Stimulated activated CD4-positive, alpha-beta T cell treated with anti-CD3 and anti-CD28 coated beads, Interleukin-12 subunit alpha, Interleukin-12 subunit beta, amount 100 ng/mL, for 4 hours (primary cell): ENCODE results near the gene DSTYK.
A peak's percentile ranks its signal among the peaks of the same experiment; 100 is the strongest.
"Not testable (repeated sequence)": the region's sequence is repeated elsewhere in the genome, so short reads cannot be mapped to it uniquely, and the experiment has no call there.

ENCODE experiments used
- DNase-seq: peaks from one replicate; pipeline ENCODE4 v3.0.0-alpha.2; 2020

The DSTYK gene

GRCh38 chr1:205171369-205171768 is 40.1 kb downstream of the DSTYK start:
- DNase-seq, result no peak

DNA sequence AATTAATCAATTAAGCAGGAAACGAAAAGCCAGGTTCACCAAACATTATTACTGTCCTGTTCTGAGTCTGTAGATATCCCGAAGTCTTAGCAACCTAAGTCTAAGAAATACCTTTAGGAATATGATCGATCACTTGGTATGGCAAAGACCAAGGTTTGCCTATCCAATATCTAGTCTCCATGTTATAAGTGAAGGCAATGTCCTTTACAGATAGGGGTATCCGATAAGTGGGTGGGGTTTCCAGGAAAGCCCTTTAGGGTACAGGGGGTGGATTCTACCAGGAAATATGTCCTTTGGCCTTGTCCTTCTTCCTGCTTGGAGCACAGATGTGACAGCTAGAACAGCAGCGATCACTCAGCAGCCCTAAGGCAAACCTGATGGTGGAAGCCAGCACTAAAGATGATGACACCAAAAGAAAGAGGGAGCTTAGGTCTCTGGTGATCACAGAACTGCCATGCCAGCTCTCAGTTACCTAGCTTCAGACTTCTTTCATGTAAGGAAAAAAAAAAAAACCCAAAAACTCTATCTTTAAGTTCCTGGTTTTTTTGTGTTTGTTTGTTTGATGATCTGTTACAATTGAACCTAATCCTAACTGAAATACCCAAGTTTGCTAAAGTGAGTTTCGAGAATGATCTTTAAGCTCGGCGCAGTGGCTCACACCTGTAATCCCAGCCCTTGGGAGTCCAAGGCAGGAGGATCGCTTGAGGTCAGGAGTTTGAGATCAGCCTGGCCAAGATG is 40.8 kb downstream of the DSTYK start:
- no peak for DNase-seq

DNA sequence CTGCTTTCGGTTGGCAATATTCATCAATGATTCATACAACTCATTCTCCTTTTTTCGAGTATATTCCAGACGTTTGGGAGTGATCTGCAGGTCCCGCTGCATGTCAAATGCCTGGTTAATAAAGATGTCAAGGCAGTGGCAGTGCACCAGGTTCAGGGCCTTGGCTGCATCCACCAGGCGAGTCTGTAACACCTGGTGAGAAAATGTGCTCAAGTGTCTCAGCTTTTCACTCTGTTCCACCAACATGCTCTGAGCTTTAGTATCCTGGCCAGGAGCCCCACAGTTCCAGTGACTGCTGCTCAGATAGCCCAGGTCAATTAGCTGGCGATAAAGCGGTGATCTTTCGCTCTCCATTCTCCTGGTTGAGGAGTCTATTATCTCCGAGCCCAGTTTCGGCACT is 42.3 kb downstream of the DSTYK start:
- no peak for DNase-seq

DNA sequence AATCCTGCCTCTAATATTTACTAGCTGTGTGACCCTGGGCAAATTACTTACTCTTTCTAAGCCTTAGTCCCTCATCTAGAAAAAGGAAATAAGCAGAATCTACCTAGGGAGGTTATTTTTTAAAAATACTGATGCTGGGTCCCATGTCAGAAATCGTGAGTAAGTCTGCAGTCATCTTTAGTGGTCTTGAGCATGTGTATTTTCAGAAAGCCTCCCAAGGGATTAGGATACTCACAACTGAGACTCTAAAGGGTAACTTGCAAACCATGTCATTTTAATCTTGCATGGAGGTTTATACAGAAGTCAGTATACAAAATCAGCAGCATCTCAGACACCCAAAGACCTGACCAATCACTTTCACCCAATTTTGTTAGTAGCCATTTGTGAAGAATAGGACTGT is 43.2 kb downstream of the DSTYK start:
- no peak for DNase-seq

GRCh38 chr1:205162301-205162700 is 49.2 kb downstream of the DSTYK start:
- DNase-seq, result no peak

GRCh38 chr1:205161076-205161475 is 50.4 kb downstream of the DSTYK start:
- no peak for DNase-seq

GRCh38 chr1:205158048-205158616 is 53.4 kb downstream of the DSTYK start:
- no peak for DNase-seq

DNA sequence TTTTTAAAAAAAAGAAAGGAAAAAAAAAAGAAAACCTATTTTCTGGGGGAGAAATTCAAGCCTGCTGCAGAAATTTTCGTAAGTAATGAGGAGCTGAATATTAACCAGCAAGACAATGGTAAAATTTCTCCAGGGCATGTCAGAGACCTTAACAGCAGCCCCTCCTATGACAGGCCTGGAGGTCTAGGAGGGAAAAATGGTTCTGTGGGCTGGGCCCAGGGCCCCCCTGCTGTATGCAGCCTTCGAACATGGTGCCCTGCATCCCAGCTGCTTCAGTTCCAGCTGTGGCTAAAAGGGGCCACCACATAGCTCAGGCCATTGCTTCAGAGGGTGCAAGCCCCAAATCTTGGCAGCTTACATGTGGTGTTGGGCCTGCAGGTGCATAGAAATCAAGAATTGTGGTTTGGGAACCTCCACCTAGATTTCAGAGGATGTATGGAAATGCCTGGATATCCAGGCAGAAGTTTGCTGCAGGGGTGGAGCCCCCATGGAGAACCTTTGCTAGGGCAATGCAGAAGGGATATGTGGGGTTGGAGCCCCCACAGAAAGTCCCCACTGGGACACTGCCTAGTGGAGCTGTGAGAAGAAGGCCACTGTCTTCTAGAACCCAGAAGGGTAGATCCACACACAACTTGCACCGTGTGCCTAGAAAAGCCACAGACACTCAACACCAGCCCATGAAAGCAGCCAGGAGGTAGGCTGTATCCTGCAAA is 55.7 kb downstream of the DSTYK start:
- DNase-seq, result not testable (repeated sequence)

DNA sequence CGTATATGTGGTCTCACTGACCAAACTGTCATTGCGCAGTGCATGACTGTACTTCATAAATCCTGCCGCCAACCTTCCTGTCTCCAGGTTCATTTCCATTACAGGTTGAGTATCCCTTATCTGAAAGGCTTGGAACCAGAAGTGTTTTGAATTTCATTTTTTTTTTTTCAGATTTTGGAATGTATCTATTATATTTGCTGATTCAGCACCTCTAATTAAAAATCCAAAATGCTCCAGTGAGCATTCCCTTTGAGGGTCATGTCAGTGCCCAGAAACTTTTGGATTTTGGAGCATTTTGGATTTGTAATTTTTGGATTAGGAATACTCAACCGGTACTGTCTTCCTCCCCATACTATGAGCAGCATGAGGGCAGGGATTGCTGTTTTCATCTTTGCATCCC is 59.0 kb downstream of the DSTYK start:
- no peak for DNase-seq

- DNase-seq, result no peak
Measured at GRCh38 chr1:205150651-205151428, 60.7 kb downstream of the DSTYK start.

DNA sequence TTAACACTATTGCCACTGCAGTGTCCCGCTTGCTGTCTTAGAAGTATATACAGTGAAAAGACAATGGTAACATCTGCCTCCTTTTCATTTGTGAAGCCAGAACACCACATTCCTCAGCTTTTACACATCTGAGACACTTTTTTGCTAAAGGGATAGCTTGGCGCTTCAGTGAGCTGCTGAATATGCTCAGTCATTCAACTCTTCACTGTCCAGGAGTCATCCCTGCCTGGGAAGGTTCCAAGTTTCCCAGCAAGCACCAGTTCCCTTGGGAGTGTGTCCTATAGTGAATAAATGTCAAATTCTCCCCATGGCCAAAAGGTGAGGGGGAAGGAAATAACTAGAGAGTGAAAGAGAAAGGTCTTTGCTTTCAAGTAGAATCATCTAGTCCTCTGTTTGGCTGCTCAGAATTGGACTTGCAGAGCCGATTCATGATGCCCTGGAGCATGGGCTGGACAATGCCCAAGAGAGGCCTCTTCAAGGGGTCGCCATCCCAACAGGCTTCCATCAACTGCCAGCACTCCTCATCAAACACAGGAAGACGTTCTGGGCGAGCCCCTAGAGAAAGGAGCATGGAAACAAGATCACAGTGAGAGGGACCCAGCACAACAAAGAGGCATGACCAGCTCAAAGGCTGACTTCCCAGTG is 64.2 kb downstream of the DSTYK start:
- no peak for DNase-seq

GRCh38 chr1:205144751-205145150 is 66.8 kb downstream of the DSTYK start:
- no peak for DNase-seq

DNA sequence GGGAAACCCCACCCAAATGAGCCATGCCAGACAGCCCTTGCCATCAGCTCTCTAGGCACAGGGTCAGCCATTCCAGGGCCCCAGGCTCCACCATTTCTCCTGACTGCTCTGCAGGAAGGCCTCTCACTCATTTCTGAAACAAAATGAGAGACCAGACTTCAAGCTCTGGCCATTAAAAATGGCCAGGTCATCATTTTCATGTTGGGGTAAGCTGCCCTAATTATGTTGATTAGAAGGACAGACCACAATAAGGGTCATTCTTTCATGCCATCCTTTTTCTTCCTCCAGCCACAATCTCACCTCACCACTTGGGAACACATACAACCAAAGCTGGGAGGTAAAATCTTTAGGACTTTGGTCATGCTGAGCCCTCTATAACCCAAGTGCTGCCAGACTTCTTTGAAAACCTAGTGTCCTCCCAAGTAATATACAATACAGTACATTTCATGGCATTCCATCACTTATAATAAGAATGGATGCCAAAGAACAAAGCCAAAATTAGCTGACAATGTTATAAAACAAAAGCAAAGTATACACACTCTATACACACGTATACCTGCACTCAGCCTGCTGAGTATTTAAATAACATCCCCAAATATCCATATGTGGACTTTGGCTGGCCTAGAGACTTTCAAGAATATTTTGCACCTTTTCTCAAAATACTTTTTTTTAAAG is 67.3 kb downstream of the DSTYK start:
- DNase-seq, result no peak

GRCh38 chr1:205142102-205142469 is 69.4 kb downstream of the DSTYK start:
- DNase-seq, result no peak

- peak; percentile 67 for DNase-seq
Measured at GRCh38 chr1:205141236-205142101, 70.0 kb downstream of the DSTYK start.

GRCh38 chr1:205140113-205140512 is 71.4 kb downstream of the DSTYK start:
- no peak for DNase-seq

GRCh38 chr1:205137901-205138300 is 73.6 kb downstream of the DSTYK start:
- DNase-seq, result no peak

- DNase-seq, result no peak
Measured at GRCh38 chr1:205133287-205133686, 78.2 kb downstream of the DSTYK start.

- no peak for DNase-seq
Measured at GRCh38 chr1:205129447-205130029, 82.0 kb downstream of the DSTYK start.

DNA sequence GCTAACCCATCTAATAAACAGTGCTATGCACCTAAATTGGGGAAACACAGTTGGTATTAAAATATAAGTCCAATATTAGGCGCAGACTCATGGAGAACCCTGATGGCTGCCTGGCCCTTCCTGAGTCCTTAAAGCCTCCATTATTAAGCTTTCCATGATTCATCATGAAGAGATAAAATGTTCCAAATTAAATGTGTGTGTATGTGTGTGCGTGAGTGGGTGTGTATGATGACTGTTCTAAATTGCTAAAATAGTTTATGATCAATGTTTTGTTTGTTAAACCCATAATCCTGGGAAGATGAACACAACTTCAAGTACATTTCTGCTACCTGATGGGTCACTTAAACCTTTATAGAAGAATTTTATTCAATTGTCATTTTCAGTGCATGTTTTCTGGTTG is 83.5 kb downstream of the DSTYK start:
- DNase-seq, result no peak

DNA sequence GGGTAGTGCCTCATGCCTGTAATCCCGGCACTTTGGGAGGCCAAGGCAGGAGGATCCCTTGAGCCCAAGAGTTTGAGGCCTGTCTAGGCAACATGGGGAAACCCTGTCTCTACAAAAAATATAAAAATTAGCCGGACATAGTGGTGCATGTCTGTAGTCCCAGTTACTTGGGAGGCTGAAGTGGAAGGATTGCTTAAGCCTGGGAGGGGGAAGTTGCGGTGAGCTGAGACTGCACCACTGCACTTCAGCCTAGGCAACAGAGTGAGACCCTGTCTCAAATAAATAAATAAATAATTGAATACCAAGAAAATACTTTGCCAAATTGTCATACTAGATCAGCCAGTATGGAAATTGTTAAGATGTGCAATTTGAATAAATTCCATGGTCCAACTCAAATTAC is 83.9 kb downstream of the DSTYK start:
- DNase-seq, result no peak
